GM19035 (cell line): ENCODE data around the gene PLCB2.

ENCODE experiments used
- ATAC-seq: cut with Tn5 transposase; IDR thresholded peaks from one replicate; pipeline ENCODE4 v1.9.1; 2021; ENCODE audit not compliant: unreplicated experiment

The PLCB2 gene

DNA sequence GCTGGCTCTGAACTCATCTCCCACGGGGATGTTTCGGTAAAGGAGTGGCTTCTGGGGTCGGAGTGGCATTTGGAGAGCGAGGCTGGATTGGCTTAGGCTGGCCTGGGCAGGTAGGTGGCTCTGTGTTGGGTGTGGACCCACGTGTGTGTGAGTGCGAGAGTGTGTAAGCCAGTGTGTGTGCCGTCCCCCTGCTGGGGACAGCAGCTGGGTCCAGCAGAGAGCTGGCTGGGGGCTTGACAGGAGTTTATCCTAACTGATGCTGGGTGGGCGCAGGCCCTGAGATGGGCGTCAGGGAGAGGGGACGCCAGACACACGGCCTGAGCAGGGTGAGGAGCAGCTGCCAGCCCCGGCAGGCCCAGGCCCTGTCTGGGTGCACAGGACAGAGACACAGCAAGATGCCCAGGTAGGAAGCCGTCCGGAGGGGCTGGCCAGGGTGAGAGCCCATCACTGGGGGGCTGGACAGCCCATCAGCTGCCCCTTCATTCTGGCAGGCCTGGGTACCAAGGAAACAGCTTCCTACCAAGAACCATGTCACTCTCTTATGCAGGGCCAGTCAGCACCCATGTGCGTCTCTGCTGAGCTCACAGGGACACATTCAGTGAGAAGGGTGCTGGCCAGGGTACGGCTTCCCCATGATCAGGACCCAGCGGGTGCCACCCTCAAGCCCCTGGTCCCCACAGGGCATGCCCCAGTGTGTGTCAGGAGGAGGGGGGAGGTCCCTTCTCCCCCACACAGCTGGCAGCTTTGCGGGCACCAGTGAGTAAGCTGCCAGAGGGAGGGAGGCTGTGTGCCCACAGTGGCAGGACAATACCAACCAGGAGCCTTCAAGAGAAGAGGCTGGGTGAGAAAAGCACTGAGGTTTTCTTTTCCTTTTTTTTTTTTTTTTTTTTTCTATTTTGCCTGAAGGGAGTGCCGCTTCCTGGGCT lies 67.8 kb downstream of the PLCB2 start:
- ATAC-seq, result no peak

DNA sequence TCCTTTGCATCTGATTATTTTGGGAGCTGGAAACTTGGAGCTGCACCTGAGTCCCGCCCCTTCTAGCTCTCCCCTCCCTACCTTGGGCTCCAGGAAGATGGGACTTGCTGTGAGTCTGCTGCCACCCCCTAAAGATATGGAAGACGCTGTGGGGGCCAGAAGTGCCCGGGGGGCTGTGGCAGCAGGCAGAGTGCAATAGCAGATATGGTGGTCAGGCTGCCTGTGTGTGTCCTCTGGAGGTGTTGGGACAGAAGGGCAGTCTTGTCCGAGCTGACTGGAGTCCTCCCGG lies 68.4 kb downstream of the PLCB2 start:
- no peak for ATAC-seq

DNA sequence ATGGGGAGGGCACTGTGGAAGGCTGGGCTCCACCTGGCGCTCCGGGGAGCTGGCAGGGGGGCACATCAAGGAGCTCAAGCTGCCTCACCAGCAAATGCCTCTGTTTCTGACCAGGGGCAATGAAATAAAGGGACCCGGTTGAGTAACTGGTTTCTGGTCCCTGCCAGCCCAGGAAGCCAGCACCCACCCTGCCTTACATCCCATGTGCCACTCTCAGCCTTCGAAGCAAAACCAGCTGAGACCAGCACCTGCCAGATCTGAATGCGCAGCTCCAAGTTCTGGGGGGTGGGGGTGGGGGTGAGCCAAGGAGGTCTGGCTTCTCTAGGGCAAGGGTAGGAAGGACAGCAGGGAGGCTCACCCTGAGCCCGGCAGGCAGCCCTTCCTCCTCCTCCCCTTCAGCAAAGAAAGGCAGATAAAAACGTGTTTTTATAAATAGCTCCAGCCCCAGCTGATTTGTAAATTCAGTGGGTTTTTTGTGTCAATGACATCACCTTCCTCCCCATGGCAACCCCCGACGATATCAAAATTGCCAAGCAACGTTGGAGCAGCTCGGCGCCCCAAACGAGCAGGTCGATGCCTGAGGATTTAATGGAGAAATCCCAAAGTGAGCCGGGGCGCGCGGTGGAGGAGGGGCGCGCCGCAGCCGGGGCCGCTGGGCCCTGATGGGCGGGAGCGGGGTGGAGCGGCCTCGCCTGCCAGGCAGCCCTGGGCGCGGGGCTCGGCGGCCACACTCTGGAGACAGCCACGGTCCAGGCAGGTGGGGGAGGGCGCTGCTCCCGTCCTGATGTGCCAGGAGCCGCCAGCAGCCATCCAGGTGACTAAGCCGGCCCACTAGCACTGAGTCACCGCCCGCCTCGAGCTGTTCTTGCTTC lies 69.0 kb downstream of the PLCB2 start, which contains the start of gene PAK6:
TSS of gene PAK6 (plus strand) at position 532 of the 872 bp plus-strand sequence. CDS start 25,723 bp downstream, outside the sequence.
- ATAC-seq, result no peak
